Activated gamma-delta T cell (primary cell): ENCODE measurements around the gene LILRA6.
"Not testable (repeated sequence)": the region's sequence is repeated elsewhere in the genome, so short reads cannot be mapped to it uniquely, and the experiment has no call there.

Experiments
- DNase-seq: peaks from one replicate; lab custom pipeline; 2025; lab: John Stamatoyannopoulos, UW
- total RNA-seq, 2 donors: gene quantifications; one replicate each; lab custom pipeline; 2026; lab: John Stamatoyannopoulos, UW

LILRA6 gene
- total RNA-seq = 0 to 0.31 reads per million in 2 donors

DNA sequence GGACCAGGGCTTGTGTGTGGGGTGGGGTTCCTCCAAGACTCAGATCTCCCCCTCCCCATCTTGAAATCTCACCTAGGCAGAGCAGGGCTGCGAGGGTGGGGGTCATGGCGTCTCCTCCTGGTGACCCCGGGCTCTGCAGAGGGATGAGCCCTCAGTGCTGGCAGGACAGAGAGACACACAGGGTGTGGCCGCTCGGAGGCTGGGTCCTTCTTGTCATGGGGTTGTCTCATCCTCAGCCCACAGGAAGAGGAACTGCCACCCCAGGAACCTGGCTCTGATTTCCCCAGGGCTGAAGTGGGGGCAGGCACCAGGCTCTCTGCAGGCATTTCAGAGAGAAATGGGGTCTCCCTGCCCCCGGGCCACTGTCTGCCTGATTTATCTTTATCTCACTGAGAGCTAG is at the start of gene LILRA6:
Gene LILRA6 (minus strand): TSS at position 145 of the 400 bp plus-strand sequence.
- not testable (repeated sequence) for DNase-seq

DNA sequence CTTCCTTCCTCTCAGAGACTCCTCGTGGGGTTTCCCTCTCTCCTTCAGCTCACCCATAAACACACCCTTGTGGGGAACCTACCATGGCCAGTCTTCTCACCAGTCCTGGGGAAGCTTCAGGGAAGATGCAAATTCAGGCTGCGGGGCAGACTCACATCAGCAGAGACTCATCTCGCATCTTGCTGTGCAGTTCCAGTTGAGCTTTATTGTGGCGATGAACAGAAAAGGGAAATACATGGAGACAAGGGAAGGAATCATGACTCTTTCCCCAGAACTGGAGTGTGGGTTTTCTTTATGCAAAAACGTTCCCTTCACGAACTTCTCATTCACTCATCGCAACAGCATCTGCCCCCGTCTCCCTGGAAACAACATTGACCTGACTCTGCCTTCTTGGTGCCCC is 46.6 kb upstream of the LILRA6 start:
- DNase-seq = not testable (repeated sequence)

DNA sequence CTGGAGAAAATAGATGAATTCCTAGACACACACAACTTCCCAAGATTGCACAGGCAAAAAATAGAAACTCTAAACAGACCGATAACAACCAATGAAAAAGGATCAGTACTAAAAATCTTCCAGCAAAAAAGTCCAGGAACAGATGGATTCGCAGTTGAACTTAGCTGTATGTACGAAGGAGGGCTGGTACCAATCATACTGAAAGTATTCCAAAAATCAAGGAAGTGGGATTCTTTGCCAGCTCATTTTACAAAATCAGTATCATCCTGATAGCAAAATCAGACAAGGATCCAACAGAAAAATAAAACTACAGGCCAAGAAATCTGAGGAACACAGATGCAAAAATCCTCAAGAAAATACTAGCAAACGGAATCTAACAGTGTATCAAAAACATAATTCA is 44.9 kb upstream of the LILRA6 start:
- DNase-seq = no peak

DNA sequence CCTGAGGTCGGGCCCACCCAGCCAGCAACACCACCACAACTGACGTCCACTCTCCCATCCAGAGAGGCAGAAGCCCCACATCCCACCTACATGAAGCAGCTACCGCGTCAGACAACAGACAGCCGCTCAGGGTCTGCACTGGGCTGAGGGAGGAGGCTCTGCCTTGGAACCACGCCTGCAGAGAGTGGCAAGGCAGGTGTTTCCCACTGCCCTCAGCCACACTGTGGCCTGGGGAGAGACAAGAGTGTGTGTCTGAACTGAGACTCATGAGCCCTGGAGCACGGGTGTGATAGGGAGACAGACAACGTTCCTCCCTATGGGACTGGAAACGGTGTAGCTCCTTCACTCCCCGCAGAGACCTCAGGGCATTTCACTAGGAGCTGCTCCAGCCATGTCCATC is 43.7 kb upstream of the LILRA6 start:
- not testable (repeated sequence) for DNase-seq

DNA sequence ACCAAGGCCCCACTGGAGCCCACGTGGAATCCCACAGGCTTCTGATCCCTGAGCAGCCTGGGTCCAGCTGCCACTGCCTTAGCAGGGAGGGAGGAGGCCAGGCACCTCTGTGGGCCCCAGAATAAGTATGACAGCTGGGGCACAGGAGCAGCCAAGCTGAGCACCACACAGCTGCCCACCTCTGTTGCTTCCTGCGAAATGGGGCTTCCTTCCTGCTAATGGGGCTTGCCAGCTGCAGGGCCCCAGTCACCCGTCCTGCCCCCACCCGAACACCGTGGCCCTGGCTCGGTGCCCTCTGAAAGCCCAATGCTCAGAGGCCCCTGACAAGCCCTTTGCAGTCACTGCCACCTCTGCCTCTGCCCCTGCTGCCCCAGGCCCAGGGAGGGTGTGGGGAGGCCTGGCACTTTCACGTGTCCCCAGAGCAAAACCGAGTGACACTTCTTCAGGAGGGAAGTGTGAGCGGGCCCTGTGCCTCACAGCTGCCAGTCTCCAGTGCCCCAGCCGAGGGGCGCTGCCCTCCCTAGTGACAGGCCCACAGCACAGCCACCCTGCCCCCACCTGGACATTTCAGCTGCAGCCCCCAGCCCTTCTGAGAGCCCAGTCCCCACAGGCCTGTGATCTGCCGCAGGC is 43.0 kb upstream of the LILRA6 start:
- DNase-seq = not testable (repeated sequence)

DNA sequence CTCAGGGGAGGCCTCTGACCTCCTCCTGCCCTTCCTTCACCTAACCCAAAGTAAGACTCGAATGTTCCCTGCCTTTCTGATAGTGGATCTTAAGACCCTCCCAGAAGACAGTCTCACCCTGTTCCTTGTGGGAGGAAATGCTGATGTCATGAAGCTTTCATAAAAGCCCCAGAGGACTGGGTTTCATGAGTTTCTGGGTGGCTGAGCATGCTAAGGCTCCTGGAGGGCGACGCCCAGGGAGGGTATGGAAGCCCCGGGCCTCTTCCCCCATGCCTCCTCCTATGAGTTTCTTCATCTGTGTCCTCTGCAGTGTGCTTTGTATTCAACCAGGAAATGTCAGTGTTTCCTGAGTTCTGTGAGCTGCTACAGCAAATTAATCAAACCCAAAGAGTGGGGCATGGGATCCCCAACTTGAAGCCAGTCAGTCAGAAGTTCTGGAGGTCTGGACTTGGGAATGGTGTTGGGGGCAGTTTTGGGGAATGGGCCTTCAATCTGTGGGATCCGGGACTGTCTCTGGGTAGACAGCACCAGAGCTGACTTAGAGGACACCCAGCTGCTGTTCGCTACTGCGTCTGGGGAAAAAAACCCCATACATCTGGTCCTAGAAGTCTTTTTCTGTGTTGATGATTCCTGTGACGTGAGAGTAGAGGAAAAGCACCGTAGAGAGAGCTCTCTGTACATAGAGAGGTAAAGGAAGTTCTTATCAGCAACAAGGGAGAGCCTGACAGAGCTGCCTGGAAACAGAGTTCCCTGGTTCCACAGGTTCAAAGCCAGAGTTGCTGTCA is 40.3 kb upstream of the LILRA6 start:
- no peak for DNase-seq

DNA sequence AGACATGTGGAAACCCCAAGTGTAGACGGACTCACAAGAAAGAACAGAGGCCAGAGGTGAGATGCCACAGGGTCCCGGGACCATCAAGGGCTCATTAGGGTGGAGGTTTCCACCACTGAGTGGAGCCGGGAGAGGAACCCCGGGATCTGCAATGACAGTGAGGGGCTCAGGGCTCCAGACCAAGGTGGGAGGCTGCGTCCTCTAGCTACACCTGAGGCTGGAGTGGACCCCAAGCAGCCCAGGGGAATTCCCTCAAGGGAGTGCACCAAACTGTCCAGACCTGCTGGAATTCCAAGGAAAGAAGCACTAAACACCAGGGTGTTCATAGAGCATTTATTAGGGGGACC is 39.1 kb upstream of the LILRA6 start:
- not testable (repeated sequence) for DNase-seq

DNA sequence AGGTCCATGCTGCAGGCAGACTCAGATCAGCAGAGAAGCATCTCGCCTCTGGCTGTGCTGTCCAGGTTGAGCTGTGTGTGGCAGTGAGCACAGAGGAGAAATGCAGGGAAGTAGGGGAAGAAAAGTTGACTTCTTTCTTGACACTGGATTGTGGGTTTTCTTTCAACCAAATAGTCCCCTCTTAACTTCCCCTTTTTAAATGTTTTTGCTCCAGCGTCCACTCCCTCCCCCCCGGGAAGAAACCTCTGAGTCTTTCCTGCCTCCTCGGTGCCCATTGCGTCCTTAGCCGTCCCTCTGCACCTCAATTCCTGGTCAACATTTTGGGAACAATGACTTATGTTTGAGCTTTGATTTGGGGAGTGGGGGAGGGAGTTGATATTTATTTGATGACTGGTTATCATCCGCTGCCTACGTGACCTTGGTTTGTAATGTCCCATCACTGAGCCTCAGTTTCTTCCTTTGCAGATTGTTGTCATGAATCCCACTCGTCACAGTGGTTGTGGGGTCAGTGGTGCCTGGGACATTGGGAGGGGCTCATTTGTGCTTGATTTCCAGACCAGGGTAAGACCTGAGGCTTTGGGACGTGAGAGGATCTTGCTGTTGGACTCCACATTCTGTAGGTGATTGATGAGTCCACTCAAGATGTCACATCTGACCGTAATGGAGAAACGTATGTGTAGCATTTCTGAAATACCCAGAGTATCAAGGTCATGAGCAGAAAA is 38.6 kb upstream of the LILRA6 start, which contains the start of gene LILRB2:
Gene LILRB2 (minus strand): TSS at position 104 of the 722 bp plus-strand sequence. CDS start 614 bp downstream, outside the sequence.
- no peak for DNase-seq

DNA sequence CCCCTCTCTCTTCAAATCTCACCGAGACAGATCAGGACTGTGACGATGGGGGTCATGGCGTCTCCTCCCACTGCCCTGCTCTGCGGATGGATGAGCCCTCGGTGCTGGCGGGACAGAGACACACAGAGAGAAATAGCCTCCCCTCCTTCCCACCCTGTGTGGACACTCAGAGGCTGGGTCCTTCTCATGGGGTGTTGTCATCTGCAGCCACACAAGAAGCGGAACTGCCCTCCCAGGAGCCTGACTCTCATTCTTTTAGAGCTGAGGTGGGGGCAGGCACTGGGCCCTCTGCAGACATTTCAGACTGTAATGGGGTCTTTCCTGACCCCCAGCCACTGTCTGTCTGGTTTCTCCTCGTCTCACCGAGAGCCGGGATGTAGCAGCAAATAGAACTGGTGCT is 37.9 kb upstream of the LILRA6 start:
- not testable (repeated sequence) for DNase-seq

DNA sequence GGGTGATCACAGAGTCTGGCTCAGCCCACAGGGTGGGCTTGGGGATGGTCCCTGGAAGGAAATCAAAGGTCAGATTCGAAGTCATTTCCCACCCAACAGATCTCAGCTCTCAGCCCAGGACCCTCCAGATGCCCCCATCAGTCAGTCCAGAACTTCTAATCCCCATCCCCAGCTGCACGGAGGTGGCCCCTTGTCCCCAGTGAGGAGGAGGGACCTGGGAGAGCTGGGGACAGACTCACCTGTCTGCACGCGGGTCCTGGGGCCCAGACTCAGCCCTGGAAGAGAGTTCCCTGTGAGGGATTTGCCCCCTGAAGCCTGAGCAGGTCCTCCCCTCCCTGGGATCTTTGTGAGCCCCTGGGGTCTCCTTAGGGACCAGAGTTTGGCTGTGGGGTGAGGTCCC is 37.4 kb upstream of the LILRA6 start:
- DNase-seq = not testable (repeated sequence)

DNA sequence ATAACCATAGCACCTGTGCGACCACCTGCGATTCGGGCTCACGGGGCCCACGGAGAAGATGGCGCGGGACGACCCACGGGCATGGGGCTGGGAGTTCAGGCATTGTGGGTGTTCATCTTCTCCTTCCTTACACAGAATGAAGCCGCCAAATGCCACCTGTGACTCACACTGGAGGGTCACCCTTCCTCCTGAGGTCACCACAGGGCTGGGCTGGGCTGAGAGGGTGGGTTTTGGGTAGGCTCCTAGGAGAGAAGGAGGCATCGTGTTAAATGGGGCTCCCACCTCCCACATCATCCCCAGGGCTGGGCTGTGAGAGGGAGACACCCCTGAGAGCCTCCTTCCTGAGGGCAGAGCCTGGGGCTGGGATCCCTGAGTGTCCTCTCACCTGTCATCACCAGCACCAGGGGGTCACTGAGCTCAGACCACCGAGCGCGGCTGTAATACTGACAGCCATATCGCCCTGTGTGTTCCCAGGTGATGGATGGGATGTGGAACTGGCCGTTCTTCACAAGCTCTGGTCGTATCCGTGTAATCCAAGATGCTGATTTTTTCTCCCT is 36.9 kb upstream of the LILRA6 start:
- DNase-seq = no peak

DNA sequence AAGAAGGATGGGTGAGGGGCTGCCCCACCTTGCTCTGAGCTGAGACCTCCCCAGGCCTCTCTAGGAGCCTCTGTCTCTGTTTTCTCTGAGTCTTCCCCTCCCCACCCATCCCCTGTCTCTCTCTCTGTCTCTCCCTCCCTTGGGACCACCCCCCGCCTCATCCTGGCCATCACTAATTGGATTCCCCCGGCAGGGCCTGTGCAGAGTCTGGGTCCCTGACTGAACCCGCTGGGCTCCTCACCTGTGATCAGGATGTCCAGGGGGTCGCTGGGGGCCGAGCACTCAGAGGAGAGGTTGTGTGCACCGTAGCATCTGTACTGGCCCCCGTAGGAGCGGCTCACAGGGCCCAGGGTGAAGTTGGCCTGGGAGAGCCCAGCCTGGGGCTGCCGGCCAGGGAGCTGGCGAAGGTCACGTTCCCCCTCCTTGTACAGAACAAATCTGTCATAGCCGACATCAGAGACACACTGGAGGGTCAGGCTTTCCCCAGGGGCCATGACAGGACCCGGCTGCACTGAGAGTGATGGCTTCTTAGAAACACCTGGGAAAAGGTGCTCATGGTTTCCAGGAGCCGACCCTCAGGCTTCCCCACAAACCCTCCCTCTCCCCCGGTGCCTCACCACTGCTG is 36.1 kb upstream of the LILRA6 start:
- not testable (repeated sequence) for DNase-seq

DNA sequence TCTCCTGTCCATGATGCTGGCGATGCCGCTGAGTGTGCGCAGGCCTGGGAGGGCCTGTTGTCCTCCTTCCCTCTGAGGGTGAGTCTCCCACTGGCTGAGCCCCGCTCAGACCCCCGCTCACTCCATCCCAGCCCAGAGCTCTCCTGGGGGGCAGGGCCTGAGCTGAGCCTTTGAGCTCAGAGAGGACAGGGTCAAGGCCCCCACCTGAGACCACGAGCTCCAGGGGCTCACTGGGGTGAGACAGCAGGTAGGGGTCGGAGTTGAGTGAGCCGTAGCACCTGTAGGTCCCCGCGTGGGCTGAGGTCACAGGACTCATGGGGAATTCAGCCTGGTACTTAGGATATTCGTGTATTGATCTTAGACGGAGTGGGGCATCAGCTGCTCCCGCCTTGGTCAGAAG is 35.5 kb upstream of the LILRA6 start:
- not testable (repeated sequence) for DNase-seq

DNA sequence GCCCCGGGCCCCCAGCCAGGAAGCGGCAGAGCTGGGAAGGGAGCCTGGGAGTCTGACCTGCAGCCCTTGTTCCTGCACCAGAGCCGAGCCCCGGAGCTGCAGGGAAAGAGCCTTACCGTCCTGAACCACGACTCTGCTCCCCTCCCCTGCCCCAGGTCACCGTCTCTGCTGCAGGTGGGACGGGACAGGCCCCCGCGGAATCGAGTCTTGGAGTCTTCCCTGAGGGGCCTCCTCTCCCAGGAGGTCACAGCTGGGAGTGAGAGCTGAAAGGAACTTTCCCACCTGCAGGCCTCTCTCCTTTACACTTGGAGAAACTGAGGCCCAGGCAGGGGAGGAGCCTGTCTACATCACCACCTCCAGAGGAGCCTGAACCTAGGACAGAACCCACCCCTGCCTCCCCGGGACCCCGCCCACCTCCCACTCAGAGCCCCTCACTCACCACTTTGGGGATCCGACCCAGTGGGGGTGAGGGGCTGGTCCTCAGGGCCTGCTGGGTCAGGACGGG is 34.6 kb upstream of the LILRA6 start:
- not testable (repeated sequence) for DNase-seq

DNA sequence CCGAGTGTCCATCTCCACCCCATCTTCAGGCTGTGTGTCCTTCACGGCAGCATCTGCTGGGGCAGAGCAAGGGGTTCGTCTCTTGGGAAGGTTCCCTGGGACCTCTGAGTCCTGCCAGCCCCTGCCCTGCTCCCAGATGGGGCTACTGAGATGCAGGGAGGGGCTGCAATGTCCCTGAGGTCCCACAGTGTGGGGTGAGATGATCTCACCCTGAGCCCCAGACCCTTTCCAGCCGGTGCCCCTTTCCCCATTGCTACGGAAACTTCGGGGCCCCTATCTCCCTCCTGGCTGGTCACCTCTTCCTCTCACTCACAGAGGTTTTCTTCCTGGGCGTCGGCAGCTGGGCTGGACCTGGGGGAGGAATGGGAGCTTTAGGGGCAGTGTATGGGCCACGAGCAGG is 33.4 kb upstream of the LILRA6 start:
- DNase-seq = no peak

DNA sequence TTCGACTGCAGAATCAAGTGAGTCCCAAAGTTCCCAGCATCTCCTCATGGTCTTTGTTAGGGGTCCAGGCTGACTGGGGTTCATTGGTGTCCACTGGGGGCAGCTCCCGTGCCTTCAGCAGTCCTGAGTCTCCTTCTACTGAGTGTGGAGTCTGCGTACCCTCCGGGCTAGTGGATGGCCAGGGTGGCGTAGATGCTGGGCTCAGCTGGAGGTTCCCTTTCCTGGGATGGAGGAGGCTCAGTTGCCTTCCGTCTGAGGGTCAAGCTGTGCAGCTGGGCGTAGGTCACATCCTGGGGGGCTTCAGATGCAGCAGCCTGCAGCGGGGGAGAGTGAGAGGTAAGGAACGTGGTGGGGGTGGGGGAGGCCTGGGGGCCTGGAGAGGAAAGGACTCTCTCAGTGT is 31.9 kb upstream of the LILRA6 start:
- not testable (repeated sequence) for DNase-seq

DNA sequence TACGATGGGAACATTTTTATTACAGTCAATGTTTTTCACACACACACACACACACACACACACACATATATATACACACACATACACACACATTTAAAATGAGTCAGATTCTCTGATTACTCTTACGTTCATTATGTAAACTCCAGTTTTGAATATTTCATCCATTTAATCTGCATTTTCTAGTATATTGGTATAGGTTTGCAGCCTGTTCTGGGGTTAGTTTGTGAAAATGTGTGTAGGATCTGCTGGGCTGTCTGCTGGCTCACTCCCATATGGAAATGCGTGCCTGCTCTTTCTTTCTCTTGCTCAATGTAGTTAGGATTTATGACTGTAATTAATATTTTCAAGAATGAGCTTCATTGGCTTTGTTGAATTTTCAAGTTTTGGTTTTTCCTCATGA is 31.2 kb upstream of the LILRA6 start:
- no peak for DNase-seq

DNA sequence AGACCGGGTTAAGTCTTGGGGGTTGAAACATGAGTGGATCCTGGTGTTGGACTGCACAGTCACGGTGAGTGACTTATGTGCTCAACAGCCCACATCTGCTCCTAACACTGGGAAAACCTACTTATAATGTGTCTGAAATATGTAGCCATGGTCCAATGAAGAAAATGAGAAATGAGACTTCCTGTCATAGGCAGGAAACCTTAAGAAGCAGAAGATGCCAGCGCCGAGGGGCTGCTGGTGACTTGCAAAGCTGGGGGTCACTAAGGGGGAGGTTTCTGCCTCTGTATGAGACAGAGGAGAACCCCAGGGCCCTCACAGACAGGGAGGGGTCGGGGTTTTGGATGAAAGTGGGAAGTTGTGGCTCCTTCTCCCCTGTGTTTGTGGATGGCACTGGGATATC is 29.6 kb upstream of the LILRA6 start:
- not testable (repeated sequence) for DNase-seq

DNA sequence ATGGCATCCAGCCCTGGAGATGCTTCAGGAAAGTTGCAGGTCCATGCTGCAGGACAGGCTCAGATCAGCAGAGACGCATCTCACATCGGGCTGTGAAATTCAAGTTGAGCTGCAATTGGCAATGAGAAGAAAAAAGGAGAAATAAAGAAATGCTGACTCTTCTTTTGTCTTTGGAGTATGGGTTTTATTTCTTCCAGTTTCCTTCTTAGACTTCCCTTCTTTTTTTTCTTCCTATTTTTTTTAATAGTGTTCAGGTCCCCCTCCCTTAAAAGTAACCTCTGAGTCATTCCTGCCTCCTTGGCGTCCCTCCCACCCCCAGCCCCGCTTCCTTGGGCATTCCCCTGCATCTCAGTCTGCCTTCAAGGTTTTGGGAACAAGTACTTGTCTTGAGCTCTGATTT is 29.0 kb upstream of the LILRA6 start:
- not testable (repeated sequence) for DNase-seq

DNA sequence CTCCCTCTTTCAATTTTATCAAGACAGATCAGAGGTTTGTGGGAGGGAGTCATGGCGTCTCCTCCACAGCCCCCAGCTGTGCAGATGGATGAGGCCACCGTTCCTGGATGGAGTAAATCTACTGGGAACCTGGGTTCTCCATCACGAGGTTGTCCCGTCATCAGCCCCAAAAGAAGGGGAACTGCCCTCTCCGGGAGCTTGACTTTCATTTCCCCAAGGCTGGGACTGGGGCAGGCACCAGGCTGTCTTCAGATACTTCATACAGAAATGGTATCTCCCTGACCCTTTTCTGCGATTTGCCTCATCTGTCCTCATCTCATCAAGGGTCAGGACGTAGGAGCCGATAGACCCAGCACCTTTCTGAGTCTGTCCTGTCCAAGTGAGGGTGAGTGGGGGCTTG is 28.5 kb upstream of the LILRA6 start:
- DNase-seq = no peak

DNA sequence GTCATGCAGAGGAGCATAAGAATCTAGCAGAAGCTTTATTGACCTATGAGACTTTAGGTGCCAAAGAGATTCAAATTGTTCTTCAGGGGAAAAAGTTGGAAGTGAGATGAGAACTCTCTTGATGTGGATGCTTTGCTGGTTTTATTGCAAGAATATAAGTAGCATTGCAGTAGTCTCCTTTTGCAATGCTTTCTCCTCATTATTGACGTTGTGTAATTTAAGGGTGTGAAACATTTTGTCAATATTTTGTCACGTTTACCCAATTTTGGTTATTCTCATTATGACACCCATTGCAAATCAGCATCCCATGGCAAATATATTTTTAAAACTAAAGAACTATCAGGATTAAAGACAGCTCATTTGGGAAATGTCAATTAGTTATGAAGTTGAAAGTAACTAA is 26.3 kb upstream of the LILRA6 start:
- no peak for DNase-seq

DNA sequence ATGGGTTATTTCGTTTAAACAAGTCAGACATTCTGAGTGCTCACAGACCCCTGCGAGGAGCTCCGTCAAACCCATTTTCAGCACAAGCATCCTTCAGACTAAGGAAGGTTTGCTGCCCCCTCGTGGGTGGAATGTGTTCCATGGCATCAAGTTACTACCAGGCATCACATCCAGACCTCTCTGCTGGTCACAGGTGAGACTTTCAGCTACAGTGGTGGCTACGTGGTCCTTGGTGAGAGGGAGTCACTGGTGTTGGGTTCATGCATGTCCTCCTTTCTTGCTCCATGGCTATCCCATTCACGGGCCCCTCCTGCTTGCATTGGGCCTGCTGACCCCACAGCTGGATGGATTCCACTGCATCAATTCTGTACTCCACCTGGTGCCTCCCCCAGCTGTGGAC is 23.5 kb upstream of the LILRA6 start:
- no peak for DNase-seq
